Eye (tissue), 1 donor: ENCODE data around the gene KCNAB1.

Experiments
- DNase-seq: peaks from one replicate; pipeline ENCODE4 v3.0.0-alpha.2; 2015

Gene KCNAB1

GRCh38 chr3:156378871-156379270, 258.5 kb downstream of the KCNAB1 start:
- DNase-seq = no peak

- DNase-seq = no peak
Measured at GRCh38 chr3:156379327-156379726, 258.9 kb downstream of the KCNAB1 start.

- no peak for DNase-seq
Measured at GRCh38 chr3:156381253-156381652, 260.9 kb downstream of the KCNAB1 start.

GRCh38 chr3:156382458-156383346, 262.3 kb downstream of the KCNAB1 start:
- no peak for DNase-seq

GRCh38 chr3:156383441-156384025, 263.2 kb downstream of the KCNAB1 start:
- DNase-seq = no peak

- DNase-seq = peak; percentile 71
Measured at GRCh38 chr3:156388497-156389448, 268.4 kb downstream of the KCNAB1 start.

GRCh38 chr3:156389449-156389950, 269.1 kb downstream of the KCNAB1 start:
- no peak for DNase-seq

- DNase-seq = no peak
Measured at GRCh38 chr3:156390846-156391245, 270.5 kb downstream of the KCNAB1 start.

- DNase-seq = no peak
Measured at GRCh38 chr3:156395961-156396710, 275.8 kb downstream of the KCNAB1 start.

GRCh38 chr3:156396851-156397250, 276.5 kb downstream of the KCNAB1 start:
- no peak for DNase-seq

GRCh38 chr3:156397534-156397933, 277.2 kb downstream of the KCNAB1 start:
- DNase-seq = peak; percentile 50

GRCh38 chr3:156400062-156400461, 279.7 kb downstream of the KCNAB1 start:
- no peak for DNase-seq

GRCh38 chr3:156400735-156401134, 280.4 kb downstream of the KCNAB1 start:
- DNase-seq = no peak

GRCh38 chr3:156404217-156404616, 283.8 kb downstream of the KCNAB1 start:
- peak; percentile 66 for DNase-seq

- no peak for DNase-seq
Measured at GRCh38 chr3:156406393-156406792, 286.0 kb downstream of the KCNAB1 start.

GRCh38 chr3:156407617-156408225, 287.3 kb downstream of the KCNAB1 start:
- DNase-seq = no peak

- DNase-seq = no peak
Measured at GRCh38 chr3:156409694-156410093, 289.3 kb downstream of the KCNAB1 start.

- DNase-seq = no peak
Measured at GRCh38 chr3:156412600-156412999, 292.2 kb downstream of the KCNAB1 start.

GRCh38 chr3:156413293-156413892, 293.0 kb downstream of the KCNAB1 start:
- no peak for DNase-seq

GRCh38 chr3:156416846-156417558, 296.6 kb downstream of the KCNAB1 start:
- DNase-seq = peak; percentile 85
